Neural progenitor cell (in vitro differentiated cells): ENCODE measurements around the gene SPECC1L.

Experiments used
- EZH2 ChIP-seq: fragments of 200-600 bp; sonication (generic); IDR thresholded peaks from 2 replicates; pipeline ENCODE4 v1.6.1; 2017; ENCODE audit warnings: antibody characterized with exemption, mild to moderate bottlenecking, moderate library complexity
- EZH2phosphoT487 ChIP-seq: fragments of 200-600 bp; sonication (generic); IDR thresholded peaks from 2 replicates; pipeline ENCODE4 v1.6.1; 2017; ENCODE audit warnings: antibody characterized with exemption
- TF ChIP-seq, protein P1 (sequence below): fragments of 200-600 bp; sonication (generic); IDR thresholded peaks from 2 replicates; pipeline ENCODE4 v1.5.1; 2017; ENCODE audit warnings: antibody characterized with exemption, mild to moderate bottlenecking

DNA sequence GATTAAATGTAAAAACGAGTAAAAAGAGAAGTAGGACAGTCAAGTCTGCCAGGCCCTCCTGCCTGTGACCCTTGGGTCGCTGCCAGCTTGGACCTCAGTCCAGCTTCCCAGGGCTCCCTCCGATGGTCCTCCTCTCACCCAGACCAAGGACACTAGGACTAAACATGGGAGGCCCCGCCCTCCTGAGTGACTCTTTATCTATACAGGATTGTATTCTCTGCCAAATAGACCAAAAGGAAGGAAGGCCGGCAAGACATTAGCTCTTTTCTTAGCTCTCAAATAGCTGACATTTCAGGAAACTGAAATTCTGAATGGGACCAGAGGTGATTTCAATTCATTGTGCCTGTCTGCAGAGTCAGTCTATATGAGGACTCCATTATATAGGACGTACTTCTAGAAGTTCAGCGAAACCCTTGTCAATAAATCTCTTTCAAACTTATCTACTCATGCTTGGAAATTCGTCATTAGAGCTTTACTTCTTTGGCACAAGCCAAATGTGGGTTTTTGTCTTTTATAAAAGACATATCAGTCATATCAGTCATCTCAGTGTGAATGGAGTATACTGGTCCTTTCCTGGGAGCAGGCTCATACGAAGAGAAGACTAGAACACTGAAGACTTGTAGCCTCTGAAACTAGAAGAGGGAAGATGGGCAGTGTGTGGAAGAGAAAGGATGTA, 185.3 kb downstream of the SPECC1L start:
- TF ChIP-seq EZH2 = no peak
- TF ChIP-seq, protein P1, sequence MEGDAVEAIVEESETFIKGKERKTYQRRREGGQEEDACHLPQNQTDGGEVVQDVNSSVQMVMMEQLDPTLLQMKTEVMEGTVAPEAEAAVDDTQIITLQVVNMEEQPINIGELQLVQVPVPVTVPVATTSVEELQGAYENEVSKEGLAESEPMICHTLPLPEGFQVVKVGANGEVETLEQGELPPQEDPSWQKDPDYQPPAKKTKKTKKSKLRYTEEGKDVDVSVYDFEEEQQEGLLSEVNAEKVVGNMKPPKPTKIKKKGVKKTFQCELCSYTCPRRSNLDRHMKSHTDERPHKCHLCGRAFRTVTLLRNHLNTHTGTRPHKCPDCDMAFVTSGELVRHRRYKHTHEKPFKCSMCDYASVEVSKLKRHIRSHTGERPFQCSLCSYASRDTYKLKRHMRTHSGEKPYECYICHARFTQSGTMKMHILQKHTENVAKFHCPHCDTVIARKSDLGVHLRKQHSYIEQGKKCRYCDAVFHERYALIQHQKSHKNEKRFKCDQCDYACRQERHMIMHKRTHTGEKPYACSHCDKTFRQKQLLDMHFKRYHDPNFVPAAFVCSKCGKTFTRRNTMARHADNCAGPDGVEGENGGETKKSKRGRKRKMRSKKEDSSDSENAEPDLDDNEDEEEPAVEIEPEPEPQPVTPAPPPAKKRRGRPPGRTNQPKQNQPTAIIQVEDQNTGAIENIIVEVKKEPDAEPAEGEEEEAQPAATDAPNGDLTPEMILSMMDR = no peak
- no peak for TF ChIP-seq EZH2phosphoT487
